ENCODE data around the gene PPP2R5C. TPM values are rescaled to one million over a fixed set of nuclear protein-coding genes. Genes with fewer than 3 reads are reported as not detected.
"Not testable (repeated sequence)": the region's sequence is repeated elsewhere in the genome, so short reads cannot be mapped to it uniquely, and the experiment has no call there.

PPP2R5C gene
- total RNA-seq, 1 donor from 2014 or later = 60.8 TPM

- DNase-seq (ENCODE audit: low spot score) (no peak), ATAC-seq (no peak)
Measured at GRCh38 chr14:101726295-101726953, 35.1 kb upstream of the PPP2R5C start.

GRCh38 chr14:101726954-101727302 is 34.6 kb upstream of the PPP2R5C start:
- DNase-seq (ENCODE audit: low spot score) (no peak), ATAC-seq (no peak)

- ATAC-seq (no peak), DNase-seq (ENCODE audit: low spot score) (no peak)
Measured at GRCh38 chr14:101727611-101728366, 33.7 kb upstream of the PPP2R5C start.

- no peak for ATAC-seq
- DNase-seq (ENCODE audit: low spot score) = no peak
Measured at GRCh38 chr14:101728367-101728742, 33.2 kb upstream of the PPP2R5C start.

- ATAC-seq = no peak
- no peak for DNase-seq (ENCODE audit: low spot score)
Measured at GRCh38 chr14:101729382-101729781, 32.1 kb upstream of the PPP2R5C start.

- ATAC-seq = not testable (repeated sequence)
Measured at GRCh38 chr14:101730157-101730556, 31.4 kb upstream of the PPP2R5C start.

GRCh38 chr14:101730626-101731186 is 30.8 kb upstream of the PPP2R5C start:
- no peak for ATAC-seq
- DNase-seq (ENCODE audit: low spot score) = no peak

More at GRCh38 chr14:101730157-101730556, 31.4 kb upstream of the PPP2R5C start:
- DNase-seq (ENCODE audit: low spot score) = not testable (repeated sequence)

GRCh38 chr14:101731187-101732080 is 30.1 kb upstream of the PPP2R5C start:
- ATAC-seq = peak; percentile 52

GRCh38 chr14:101732118-101732517 is 29.4 kb upstream of the PPP2R5C start:
- DNase-seq (ENCODE audit: low spot score) (no peak), ATAC-seq (no peak)

More at GRCh38 chr14:101731187-101732080, 30.1 kb upstream of the PPP2R5C start:
- no peak for DNase-seq (ENCODE audit: low spot score)

GRCh38 chr14:101733211-101733610 is 28.3 kb upstream of the PPP2R5C start:
- ATAC-seq = no peak
- DNase-seq (ENCODE audit: low spot score) = no peak

GRCh38 chr14:101734246-101734847 is 27.2 kb upstream of the PPP2R5C start:
- DNase-seq (ENCODE audit: low spot score) (no peak), ATAC-seq (no peak)

- DNase-seq (ENCODE audit: low spot score) (no peak), ATAC-seq (no peak)
Measured at GRCh38 chr14:101735453-101735852, 26.1 kb upstream of the PPP2R5C start.

GRCh38 chr14:101736071-101736470 is 25.4 kb upstream of the PPP2R5C start:
- no peak for ATAC-seq

GRCh38 chr14:101736585-101736984 is 24.9 kb upstream of the PPP2R5C start:
- DNase-seq (ENCODE audit: low spot score) = no peak
- no peak for ATAC-seq

More at GRCh38 chr14:101736071-101736470, 25.4 kb upstream of the PPP2R5C start:
- DNase-seq (ENCODE audit: low spot score) = no peak

GRCh38 chr14:101737414-101738339 is 23.8 kb upstream of the PPP2R5C start:
- DNase-seq (ENCODE audit: low spot score) = no peak
- ATAC-seq = no peak

- DNase-seq (ENCODE audit: low spot score) (no peak), ATAC-seq (no peak)
Measured at GRCh38 chr14:101738703-101739320, 22.7 kb upstream of the PPP2R5C start.

- DNase-seq (ENCODE audit: low spot score) = no peak
- ATAC-seq = no peak
Measured at GRCh38 chr14:101739446-101740141, 21.9 kb upstream of the PPP2R5C start.

- no peak for DNase-seq (ENCODE audit: low spot score)
- no peak for ATAC-seq
Measured at GRCh38 chr14:101740981-101741380, 20.5 kb upstream of the PPP2R5C start.
